HG03135 (cell line): ENCODE data around the gene GLP1R.

Source experiments
- ATAC-seq: cut with Tn5 transposase; IDR thresholded peaks from one replicate; pipeline ENCODE4 v1.9.1; 2021; ENCODE audit warnings: mild to moderate bottlenecking, moderate library complexity; ENCODE audit not compliant: unreplicated experiment

GLP1R gene

GRCh38 chr6:39061588-39061987 lies 13.0 kb downstream of the GLP1R start:
- ATAC-seq, result no peak

DNA sequence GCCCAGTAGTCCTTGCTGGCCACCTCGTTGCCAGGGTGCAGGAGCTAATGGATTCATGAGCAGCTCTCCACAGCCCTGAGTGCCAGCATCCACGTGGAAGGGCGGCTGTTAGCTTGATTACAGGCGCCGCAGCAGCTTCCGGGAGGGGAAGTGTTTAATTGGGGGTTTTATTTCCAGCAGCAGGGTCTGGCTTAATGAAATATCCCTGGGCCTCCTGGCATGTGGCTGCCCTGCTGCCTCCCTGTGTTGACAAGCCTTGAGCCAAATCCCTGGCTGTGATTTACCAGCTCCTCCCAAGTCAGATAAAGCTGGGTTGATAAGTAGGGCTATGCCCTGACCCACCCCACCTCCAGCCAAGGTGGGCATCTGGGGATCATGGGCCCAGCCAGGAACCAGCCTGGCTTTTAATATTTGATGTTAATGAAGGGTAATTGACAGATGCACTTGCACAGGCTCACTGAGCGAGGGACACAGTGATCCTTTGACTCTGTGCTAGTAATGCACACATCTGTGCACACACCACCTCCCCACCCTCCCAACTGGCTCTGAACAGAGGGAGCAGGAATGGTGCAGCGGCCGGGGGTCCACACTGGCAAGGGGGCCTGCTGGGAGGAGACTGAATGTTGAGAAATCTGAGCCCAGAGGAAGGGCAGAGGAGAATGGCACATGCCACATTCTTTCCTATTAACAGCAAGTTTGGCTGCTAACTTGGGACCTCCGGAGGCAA lies 13.6 kb downstream of the GLP1R start:
- no peak for ATAC-seq

DNA sequence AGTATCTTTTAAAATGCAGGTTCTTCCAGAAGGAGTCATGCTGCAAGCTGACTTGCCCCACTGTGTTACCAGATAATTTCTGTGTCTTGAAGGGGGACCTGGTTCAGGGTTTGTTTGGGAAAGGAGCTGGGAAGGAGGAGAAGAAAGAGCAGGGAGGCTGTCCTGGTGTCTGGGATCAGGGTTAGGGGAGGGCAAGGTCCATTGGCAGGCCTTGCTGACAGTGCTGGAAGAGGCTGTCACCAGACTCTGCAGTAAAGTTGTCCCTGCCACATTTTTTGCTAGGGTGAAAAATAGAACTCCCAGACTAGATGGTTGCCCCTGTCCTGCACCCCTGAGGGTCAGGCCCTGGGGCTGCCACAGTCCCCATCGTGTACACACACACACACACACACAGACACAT lies 14.9 kb downstream of the GLP1R start:
- ATAC-seq, result no peak

GRCh38 chr6:39065561-39065960 lies 17.0 kb downstream of the GLP1R start:
- no peak for ATAC-seq

DNA sequence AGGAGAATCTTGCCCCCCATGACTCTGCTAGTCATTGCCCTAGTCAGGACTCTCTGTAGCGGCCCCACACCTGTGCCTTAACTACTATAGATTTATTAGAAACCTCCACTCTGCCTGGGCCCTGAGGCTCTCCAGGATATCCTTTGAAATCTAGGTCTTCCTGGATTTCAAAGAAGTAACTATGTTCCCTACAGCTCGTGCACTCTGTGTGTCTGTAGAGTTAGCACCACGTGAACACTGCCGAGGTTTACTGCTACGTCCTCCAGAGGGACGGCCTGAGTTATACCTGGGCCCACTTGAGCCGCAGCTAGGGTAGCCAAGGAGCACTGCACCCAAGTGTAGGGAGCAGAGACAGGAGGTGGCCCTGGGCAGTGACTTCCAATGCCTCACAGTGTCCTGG lies 19.8 kb downstream of the GLP1R start:
- no peak for ATAC-seq

DNA sequence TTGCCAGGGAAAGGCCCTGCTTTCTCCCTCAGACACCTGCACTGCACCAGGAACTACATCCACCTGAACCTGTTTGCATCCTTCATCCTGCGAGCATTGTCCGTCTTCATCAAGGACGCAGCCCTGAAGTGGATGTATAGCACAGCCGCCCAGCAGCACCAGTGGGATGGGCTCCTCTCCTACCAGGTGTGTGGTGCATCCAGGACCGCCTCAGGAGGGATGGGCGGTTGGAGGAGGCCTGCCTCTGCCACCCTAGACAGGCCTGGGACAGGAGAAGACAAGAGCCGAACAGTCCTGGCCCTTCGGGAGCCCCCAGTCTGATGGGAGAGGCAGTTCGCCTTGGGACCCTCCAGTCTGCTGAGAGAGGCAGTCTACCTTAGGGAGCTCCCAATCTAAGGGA lies 24.2 kb downstream of the GLP1R start:
- no peak for ATAC-seq

GRCh38 chr6:39073471-39074355 lies 25.1 kb downstream of the GLP1R start:
- ATAC-seq, result no peak

DNA sequence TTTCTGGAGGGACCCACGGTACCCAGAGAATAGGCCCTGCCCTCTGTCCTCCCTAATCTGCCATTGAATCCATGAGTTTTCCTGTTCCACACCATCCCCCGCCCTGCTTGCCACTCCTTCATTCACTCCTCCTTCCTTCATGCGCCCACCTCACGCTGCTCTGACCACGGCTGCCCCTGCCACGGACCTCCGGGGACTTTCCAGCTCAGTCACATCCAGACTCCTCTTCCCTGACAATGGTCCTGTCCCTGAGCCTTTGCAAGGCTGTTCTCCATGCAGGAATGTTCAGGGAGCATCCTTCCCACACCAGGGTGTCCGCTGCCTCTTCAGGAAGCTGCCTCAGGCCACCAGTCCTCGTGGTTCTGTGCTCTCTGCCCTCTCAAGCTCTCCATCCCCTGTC lies 25.9 kb downstream of the GLP1R start:
- ATAC-seq, result no peak

- ATAC-seq, result no peak
Observed at GRCh38 chr6:39075010-39075686, 26.6 kb downstream of the GLP1R start.

GRCh38 chr6:39075807-39076622 lies 27.4 kb downstream of the GLP1R start:
- no peak for ATAC-seq

GRCh38 chr6:39076623-39077535 lies 28.3 kb downstream of the GLP1R start:
- ATAC-seq, result no peak

- ATAC-seq, result no peak
Observed at GRCh38 chr6:39077882-39078594, 29.5 kb downstream of the GLP1R start.

DNA sequence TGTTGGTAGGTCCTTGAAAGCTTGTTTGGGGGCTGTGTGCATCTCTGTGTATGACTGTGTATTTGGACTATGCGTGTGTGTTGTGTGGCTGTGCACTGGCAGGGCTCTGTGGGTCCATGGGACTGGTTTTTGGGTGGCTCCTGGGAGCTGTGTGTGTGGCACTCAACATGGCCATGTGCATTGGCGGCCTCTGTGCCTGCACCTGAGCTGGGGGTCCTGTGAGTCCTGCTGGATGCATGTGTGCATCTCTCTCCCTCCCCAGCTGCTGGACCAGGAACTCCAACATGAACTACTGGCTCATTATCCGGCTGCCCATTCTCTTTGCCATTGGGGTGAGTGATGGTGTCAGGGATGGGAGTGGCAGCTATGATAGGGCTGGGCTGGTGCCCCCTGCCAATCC lies 30.1 kb downstream of the GLP1R start:
- no peak for ATAC-seq

DNA sequence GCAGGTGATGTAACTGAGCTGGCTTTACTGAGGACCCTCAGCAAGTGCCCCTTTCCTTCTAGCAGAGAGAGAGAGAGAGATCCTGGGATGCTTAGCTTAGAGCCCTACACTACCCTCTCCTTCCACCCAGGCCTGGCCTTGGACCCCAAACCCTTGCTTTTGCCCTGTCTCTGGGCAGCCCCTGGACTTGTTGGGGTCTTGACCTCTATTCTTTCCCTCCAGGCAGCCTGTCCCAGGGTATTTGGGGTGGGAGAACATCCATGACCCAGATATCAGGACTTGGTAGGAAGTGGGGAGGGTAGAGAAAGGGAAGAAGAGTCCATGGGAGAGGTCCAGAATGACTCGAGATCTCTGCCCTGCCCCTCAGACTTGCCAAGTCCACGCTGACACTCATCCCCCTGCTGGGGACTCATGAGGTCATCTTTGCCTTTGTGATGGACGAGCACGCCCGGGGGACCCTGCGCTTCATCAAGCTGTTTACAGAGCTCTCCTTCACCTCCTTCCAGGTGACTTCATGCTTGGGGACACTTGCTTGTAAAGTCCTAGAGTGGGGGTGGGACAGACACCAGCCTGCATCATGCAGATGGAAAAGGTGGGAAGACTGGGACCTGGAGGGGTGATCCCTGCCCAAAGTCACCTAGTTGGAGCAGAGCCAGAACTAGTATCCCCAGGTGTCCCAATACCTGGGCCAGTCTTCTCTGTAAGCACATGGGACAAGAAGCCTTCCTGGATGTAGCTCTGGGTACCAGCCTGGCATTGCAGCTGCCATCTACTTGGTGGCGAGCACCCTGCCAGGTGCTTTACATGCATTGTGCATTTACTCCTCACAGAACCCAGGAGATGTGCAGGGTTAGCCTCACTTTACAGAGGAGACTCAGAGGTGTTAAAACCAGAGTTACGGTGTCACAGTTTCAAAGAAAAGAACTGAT lies 30.9 kb downstream of the GLP1R start:
- no peak for ATAC-seq

DNA sequence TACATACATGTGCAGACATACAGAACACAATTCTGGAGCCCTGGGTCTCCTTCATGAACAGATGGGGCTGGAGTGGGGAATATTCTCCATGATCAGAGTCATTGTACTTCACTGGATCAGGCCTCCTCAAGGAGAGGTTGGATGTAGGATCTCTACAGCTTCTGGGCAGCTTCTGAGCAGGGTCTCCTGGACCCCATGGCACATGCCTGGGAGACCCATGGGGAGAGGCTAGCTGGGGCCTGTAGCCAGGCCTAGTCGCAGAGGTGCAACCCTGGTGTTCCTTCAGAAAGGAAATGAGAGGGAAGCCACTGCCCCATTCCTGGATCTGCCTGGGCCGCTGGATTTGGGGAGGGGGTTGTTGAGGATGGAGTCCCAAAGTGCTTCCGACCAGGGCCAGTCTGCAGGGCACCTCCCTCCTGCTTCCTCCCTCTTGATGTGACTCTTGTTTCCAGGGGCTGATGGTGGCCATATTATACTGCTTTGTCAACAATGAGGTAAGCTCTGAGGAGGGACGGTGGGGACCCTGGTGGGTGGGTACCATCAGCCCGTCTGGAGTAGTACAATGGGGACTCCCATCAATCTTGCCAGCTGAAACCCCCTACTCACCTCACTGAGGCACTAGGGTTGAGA lies 31.8 kb downstream of the GLP1R start:
- no peak for ATAC-seq

DNA sequence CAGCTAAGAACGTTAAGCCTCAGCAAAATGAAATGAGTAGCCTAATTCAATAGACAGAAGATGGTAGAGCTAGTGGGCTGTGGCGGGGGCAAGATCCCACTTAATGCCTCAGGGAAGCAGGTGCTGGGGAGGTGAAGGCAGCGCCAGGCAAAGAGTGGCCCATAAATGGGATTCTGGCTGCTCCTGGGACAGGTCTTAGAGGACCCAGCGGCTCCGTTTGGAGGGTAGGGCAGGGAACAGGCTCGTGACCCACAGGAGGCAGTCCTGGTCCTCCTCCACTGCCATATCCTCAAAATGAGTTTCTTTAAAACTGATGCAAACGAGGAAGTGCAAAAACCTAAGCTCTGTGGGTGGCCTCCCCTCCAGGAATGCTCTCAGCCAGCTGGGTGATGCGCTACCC lies 33.7 kb downstream of the GLP1R start:
- ATAC-seq, result no peak

- no peak for ATAC-seq
Observed at GRCh38 chr6:39083231-39083634, 34.7 kb downstream of the GLP1R start.

GRCh38 chr6:39084506-39084905 lies 35.9 kb downstream of the GLP1R start:
- no peak for ATAC-seq
